ENCODE data around the gene CDCP1. TPM values are rescaled to one million over a fixed set of nuclear protein-coding genes. Genes with fewer than 3 reads are reported as not detected.

Gene CDCP1
- total RNA-seq, 4 donors from 2014 or later = 41.6 to 64.6 (median 53.4) TPM

- Histone ChIP-seq H3K27me3 (no peaks in the 10 kb centered on the region), H3K36me3 (no peaks in the 10 kb centered on the region), H3K27ac (peak overlapping the region in 1 of 4 donors; percentile 33), H3K4me3 (no peak overlapping the region), H3K4me1 (peaks cover 9 to 49% (median 33%) of the 10 kb centered on the region in 4 donors), H3K9me3 (no peaks in the 10 kb centered on the region)
- intact Hi-C loops (cut with DNase I; ENCODE audit: low total_unique reads) = loop anchor here (2.0 kb wide), 1 partner anchor 41 kb away; no protein-coding TSS in a partner anchor
- TF ChIP-seq POLR2AphosphoS5 (IDR thresholded peaks at IDR 0.05) (no peak), POLR2A (IDR thresholded peaks at IDR 0.05) (no peak), EP300 (IDR thresholded peaks at IDR 0.05; ENCODE audit: low read depth) (no peak), CTCF (IDR thresholded peaks at IDR 0.05) (no peak)
- in situ Hi-C loops (cut with MboI; ENCODE audit: low pct_ligation_motif_present in 1 of 4, low pct_unique_long_range_greater_than_20kb in 1 of 4, low sequenced_read_pairs in 3 of 4) = no loop called here
- WGBS, 2 donors (ENCODE audit: low coverage in 1 of 2) = 66 to 94% methylated on average over 2 to 6 of the region's 6 CpGs
- DNase-seq = no peak
Observed at GRCh38 chr3:45113625-45114050, 32.5 kb downstream of the CDCP1 start.

GRCh38 chr3:45112939-45113338 is 33.2 kb downstream of the CDCP1 start:
- no peaks in the 10 kb centered on the region for H3K27me3 ChIP-seq
- peaks cover 9 to 47% (median 29%) of the 10 kb centered on the region in 4 donors for H3K4me1 ChIP-seq
- in situ Hi-C loops (cut with MboI; ENCODE audit: low pct_ligation_motif_present in 1 of 4, low pct_unique_long_range_greater_than_20kb in 1 of 4, low sequenced_read_pairs in 3 of 4) = no loop called here
- intact Hi-C loops (cut with DNase I; ENCODE audit: low total_unique reads) = no loop called here
- H3K4me3 ChIP-seq = no peak overlapping the region
- no peaks in the 10 kb centered on the region for H3K36me3 ChIP-seq
- 72 to 84% methylated on average over 4 of the region's 4 CpGs for whole genome bisulfite sequencing, 2 donors (ENCODE audit: low coverage in 1 of 2)
- no peak for TF ChIP-seq EP300 (IDR thresholded peaks at IDR 0.05; ENCODE audit: low read depth)
- no peak for TF ChIP-seq POLR2A (IDR thresholded peaks at IDR 0.05)
- TF ChIP-seq CTCF (IDR thresholded peaks at IDR 0.05) = no peak
- no peak for TF ChIP-seq POLR2AphosphoS5 (IDR thresholded peaks at IDR 0.05)
- no peaks in the 10 kb centered on the region for H3K9me3 ChIP-seq
- no peak overlapping the region for H3K27ac ChIP-seq
- no peak for DNase-seq

GRCh38 chr3:45110509-45110833 is 35.7 kb downstream of the CDCP1 start:
- H3K9me3 ChIP-seq = no peaks in the 10 kb centered on the region
- no peaks in the 10 kb centered on the region for H3K27me3 ChIP-seq
- intact Hi-C loops (cut with DNase I; ENCODE audit: low total_unique reads) (no loop called here), in situ Hi-C loops (cut with MboI; ENCODE audit: low pct_ligation_motif_present in 1 of 4, low pct_unique_long_range_greater_than_20kb in 1 of 4, low sequenced_read_pairs in 3 of 4) (no loop called here)
- no peak for DNase-seq
- peaks cover 9 to 37% (median 26%) of the 10 kb centered on the region in 4 donors for H3K4me1 ChIP-seq
- H3K4me3 ChIP-seq = peak overlapping the region in 1 of 4 donors; percentile 19
- no peak for TF ChIP-seq EP300 (IDR thresholded peaks at IDR 0.05; ENCODE audit: low read depth)
- no peak for TF ChIP-seq POLR2A (IDR thresholded peaks at IDR 0.05)
- no peak for TF ChIP-seq POLR2AphosphoS5 (IDR thresholded peaks at IDR 0.05)
- TF ChIP-seq CTCF (IDR thresholded peaks at IDR 0.05) = no peak
- H3K27ac ChIP-seq = peak overlapping the region; percentile 82 to 88 (median 84)
- no peaks in the 10 kb centered on the region for H3K36me3 ChIP-seq
- WGBS, 2 donors (ENCODE audit: low coverage in 1 of 2) = 40% methylated on average over 10 of the region's 10 CpGs; no CpG with 5 or more reads in 1 of the 2 donors

- H3K27me3 ChIP-seq = no peaks in the 10 kb centered on the region
- no peaks in the 10 kb centered on the region for H3K36me3 ChIP-seq
- DNase-seq = peak; percentile 70
- H3K4me3 ChIP-seq = peak overlapping the region in 1 of 4 donors; percentile 19
- H3K9me3 ChIP-seq = no peaks in the 10 kb centered on the region
- peak overlapping the region; percentile 82 to 88 (median 84) for H3K27ac ChIP-seq
- intact Hi-C loops (cut with DNase I; ENCODE audit: low total_unique reads) = no loop called here
- in situ Hi-C loops (cut with MboI; ENCODE audit: low pct_ligation_motif_present in 1 of 4, low pct_unique_long_range_greater_than_20kb in 1 of 4, low sequenced_read_pairs in 3 of 4) = no loop called here
- peaks cover 9 to 43% (median 25%) of the 10 kb centered on the region in 4 donors for H3K4me1 ChIP-seq
- TF ChIP-seq CTCF (IDR thresholded peaks at IDR 0.05) = no peak
- peak; percentile 21 to 69 (median 66) for TF ChIP-seq POLR2AphosphoS5 (IDR thresholded peaks at IDR 0.05)
- peak; percentile 61 for TF ChIP-seq POLR2A (IDR thresholded peaks at IDR 0.05)
- no peak for TF ChIP-seq EP300 (IDR thresholded peaks at IDR 0.05; ENCODE audit: low read depth)
- WGBS, 2 donors (ENCODE audit: low coverage in 1 of 2) = 43 to 61% methylated on average over 3 to 7 of the region's 7 CpGs
Observed at GRCh38 chr3:45109771-45110508, 36.2 kb downstream of the CDCP1 start.

Measured in transverse colon (tissue), 4 donors.